Gastrocnemius medialis (tissue), 4 donors: ENCODE results near the gene OR2V2. TPM values are rescaled to one million over a fixed set of nuclear protein-coding genes. Genes with fewer than 3 reads are reported as not detected.
"Not testable (repeated sequence)": the region's sequence is repeated elsewhere in the genome, so short reads cannot be mapped to it uniquely, and the experiment has no call there.

Experiments used
- ATAC-seq, 2 donors: fragments of 150-250 bp; one replicate each; pipeline ENCODE4 v1.9.1; 2016
- DNase-seq, 2 donors: peaks; one replicate each; pipeline ENCODE4 v3.0.0-alpha.2; 2019
- H3K27ac ChIP-seq, 4 donors: fragments of 200-600 bp; sonication (generic); 1 replicate in 1 of 4; 2 replicates in 3 of 4; pipeline ENCODE4 v1.5.1; 2016 to 2018; ENCODE audit warnings: mild to moderate bottlenecking in 2 of 4, moderate library complexity in 1 of 4
- H3K27me3 ChIP-seq, 3 donors: fragments of 200-600 bp; sonication (generic) in 2 of 3; 1 replicate in 1 of 3; 2 replicates in 2 of 3; pipeline versions ENCODE4 v1.5.1 to v1.6.0; 2016 to 2019; ENCODE audit warnings: mild to moderate bottlenecking in 1 of 3, moderate library complexity in 1 of 3
- H3K36me3 ChIP-seq, 2 donors: fragments of 200-600 bp; sonication (generic) in 1 of 2; one replicate each; pipeline ENCODE4 v1.5.1; 2017 to 2018
- H3K4me1 ChIP-seq, 2 donors: fragments of 200-600 bp; sonication (generic) in 1 of 2; one replicate each; pipeline ENCODE4 v1.5.1; 2016 to 2017; ENCODE audit warnings: mild to moderate bottlenecking in 2 of 2
- H3K4me3 ChIP-seq, 4 donors: fragments of 200-600 bp; sonication (generic) in 3 of 4; 1 replicate in 1 of 4; 2 replicates in 3 of 4; pipeline ENCODE4 v1.5.1; 2016 to 2019; ENCODE audit warnings: mild to moderate bottlenecking in 2 of 4
- H3K9me3 ChIP-seq, 3 donors: fragments of 200-600 bp; sonication (generic) in 2 of 3; 1 replicate in 1 of 3; 2 replicates in 2 of 3; pipeline ENCODE4 v1.5.1; 2016 to 2019
- CTCF ChIP-seq, 5 experiments: fragments of 450-650 bp in 3 of 5; fragments of 200-600 bp in 2 of 5; sonication (generic) in 2 of 5; IDR thresholded peaks in 4 of 5; conservative IDR thresholded peaks in 1 of 5; 1 replicate in 4 of 5; 2 replicates in 1 of 5; pipeline ENCODE4 v1.5.1; 2016 to 2019; ENCODE audit warnings: antibody characterized with exemption in 5 of 5, mild to moderate bottlenecking in 3 of 5, moderate library complexity in 3 of 5
- POLR2A ChIP-seq, 2 donors: fragments of 450-650 bp; IDR thresholded peaks; one replicate each; pipeline ENCODE4 v1.6.1; 2017; ENCODE audit warnings: antibody characterized with exemption in 2 of 2, mild to moderate bottlenecking in 2 of 2, moderate library complexity in 2 of 2
- in situ Hi-C, 4 donors: fragments of 200-750 bp; cut with MboI; loops; one replicate each; pipeline versions ENCODE4 v1.15.0 to v1.8.0; 2017; ENCODE audit warnings: low sequenced_read_pairs in 4 of 4
- intact Hi-C: fragments of 100-400 bp; cut with DNase I; formaldehyde crosslinking; loops from one replicate; pipeline ENCODE4 v1.15.1; 2023; ENCODE audit warnings: low total_unique reads
- total RNA-seq, 4 donors: library from RNA; depleted of rRNA; stranded (reverse); fragments of >200 nt; gene quantifications; one replicate each; pipeline versions ENCODE4 v1.1.0 to v1.2.3, GENCODE V29; 2016

OR2V2 gene
- total RNA-seq, 4 donors from 2014 or later = not detected

- Histone ChIP-seq H3K27me3 (peaks cover 20 to 27% (median 21%) of the 10 kb centered on the region in 3 donors), H3K36me3 (no peaks in the 10 kb centered on the region), H3K9me3 (no peaks in the 10 kb centered on the region), H3K27ac (no peak overlapping the region), H3K4me1 (no peaks in the 10 kb centered on the region), H3K4me3 (no peak overlapping the region)
- no peak for ATAC-seq
- no peak for DNase-seq
- in situ Hi-C loops (no loop called here), intact Hi-C loops (no loop called here)
- TF ChIP-seq POLR2A (IDR thresholded peaks at IDR 0.05) (no peak), CTCF (IDR thresholded peaks at IDR 0.05 in 4 of 5, conservative IDR thresholded peaks at IDR 0.05 in 1 of 5) (no peak)
Observed at GRCh38 chr5:181100121-181100875, 47.1 kb upstream of the OR2V2 start.

- in situ Hi-C loops, H3K4me3 ChIP-seq, H3K4me1 ChIP-seq, ATAC-seq, H3K9me3 ChIP-seq, H3K27ac ChIP-seq, DNase-seq, intact Hi-C loops, H3K36me3 ChIP-seq: not testable (repeated sequence)
- peaks cover 22 to 34% (median 26%) of the 10 kb centered on the region in 3 donors for H3K27me3 ChIP-seq
Observed at GRCh38 chr5:181101030-181101641, 46.2 kb upstream of the OR2V2 start.

DNA sequence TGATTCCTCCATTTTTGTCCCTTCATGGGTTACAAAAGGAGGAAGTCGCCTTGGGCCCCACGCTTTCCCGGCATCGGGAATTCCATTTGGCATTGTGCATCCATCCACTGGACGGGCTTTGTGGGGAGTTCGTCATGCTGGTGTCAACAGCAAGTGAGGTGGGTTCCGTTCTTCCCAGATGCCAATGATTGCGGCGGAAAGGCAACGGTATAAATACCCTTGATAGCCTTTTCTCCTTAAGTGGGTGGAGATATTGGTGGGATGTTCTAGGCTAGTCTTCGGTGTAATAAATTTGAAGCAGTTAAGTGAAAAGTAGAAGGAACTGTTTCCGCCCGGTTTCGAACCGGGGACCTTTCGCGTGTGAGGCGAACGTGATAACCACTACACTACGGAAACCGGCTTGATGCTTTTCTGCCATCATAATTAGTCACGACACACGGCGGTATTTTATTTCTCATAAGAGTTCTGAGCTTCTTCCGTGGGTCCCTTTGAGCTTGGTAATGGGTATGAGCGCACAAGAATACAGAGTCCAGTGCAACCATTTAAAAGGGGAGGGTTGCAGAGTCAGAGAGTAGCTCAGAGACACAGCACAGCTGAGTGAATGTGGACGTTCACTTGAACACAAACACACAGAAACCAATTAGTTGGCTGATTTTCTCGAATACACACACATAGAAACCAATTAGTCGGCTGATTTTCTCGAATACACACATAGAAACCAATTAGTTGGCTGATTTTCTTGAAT, 45.3 kb upstream of the OR2V2 start:
- ATAC-seq, intact Hi-C loops, DNase-seq, in situ Hi-C loops, H3K4me3 ChIP-seq, H3K4me1 ChIP-seq, H3K27ac ChIP-seq, H3K9me3 ChIP-seq, H3K36me3 ChIP-seq: not testable (repeated sequence)
- peaks cover 32 to 38% (median 33%) of the 10 kb centered on the region in 3 donors for H3K27me3 ChIP-seq

- ATAC-seq, H3K4me1 ChIP-seq, in situ Hi-C loops, H3K27ac ChIP-seq, H3K4me3 ChIP-seq, H3K9me3 ChIP-seq, DNase-seq, intact Hi-C loops, H3K36me3 ChIP-seq: not testable (repeated sequence)
- peaks cover 30 to 45% (median 42%) of the 10 kb centered on the region in 3 donors for H3K27me3 ChIP-seq
Observed at GRCh38 chr5:181104259-181104568, 43.2 kb upstream of the OR2V2 start.

DNA sequence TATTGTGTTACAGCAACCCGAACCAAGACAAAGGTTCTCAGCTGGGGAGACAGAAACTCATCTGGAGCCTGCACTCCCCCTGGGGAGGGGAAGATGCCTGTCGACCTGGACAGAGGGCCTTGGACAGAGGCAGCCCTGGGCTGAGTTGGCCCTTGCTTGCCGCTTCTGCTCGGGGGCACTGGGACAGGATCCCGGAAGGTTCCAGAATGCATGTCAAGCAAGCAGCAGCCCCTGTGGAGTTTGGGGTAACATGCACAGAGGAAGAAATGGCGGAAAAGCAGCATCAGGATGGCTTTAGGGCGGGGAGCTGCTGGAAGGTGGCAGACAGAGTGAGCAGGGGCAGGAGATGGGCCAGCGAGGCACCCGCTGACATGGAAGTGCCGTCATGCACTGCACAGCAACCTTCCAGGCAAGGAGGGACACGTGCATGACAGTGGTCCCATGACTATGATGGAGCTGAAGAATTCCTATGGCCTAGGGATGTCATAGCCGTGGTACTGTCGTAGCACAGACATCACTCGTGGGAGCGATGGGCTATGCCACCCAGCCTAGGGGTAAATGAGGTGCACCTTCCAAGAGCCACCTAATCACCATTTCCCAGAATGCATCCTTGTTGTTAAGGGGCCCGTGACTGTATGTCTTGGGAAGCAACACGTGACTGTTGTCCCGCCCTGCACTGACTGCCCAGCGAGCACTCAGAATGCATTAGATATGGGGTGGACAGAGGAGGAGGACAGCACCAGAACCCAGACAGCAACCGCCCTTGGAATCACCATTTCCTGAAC, 42.6 kb upstream of the OR2V2 start:
- ATAC-seq, in situ Hi-C loops, H3K4me3 ChIP-seq, H3K27ac ChIP-seq, H3K36me3 ChIP-seq, H3K4me1 ChIP-seq, H3K9me3 ChIP-seq, DNase-seq, intact Hi-C loops: not testable (repeated sequence)
- peaks cover 29 to 39% (median 36%) of the 10 kb centered on the region in 3 donors for H3K27me3 ChIP-seq

DNA sequence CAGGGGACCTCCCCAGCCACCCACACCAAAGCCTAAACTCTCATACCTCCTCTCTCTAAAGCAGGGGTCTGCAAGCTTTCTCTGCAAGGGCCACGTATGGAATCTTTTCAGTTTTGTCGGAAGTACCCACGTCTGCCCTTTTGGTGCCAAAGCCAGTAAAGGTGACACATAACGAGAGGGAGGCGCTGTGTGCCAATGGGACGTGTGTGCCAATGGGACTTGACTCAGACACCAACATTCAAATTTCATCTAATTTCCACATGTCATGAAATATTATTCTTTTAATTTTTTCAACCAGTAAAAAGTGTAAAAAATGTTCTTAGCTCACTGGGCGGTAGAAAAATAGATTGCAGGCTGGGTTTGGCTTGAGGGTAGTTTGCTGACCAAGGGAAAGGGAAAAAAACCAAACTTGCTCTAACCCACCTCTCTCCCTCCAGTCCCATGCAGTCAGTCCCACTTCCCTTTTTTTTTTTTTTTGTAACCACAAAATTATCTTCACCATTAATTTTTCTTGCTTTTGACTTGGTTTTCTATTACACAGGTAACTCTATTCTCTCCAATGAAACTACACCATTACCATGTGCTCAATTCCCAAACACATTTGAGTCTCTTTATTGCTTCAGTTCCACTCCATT, 41.9 kb upstream of the OR2V2 start:
- Histone ChIP-seq H3K9me3 (no peaks in the 10 kb centered on the region), H3K27me3 (peaks cover 29 to 32% (median 32%) of the 10 kb centered on the region in 3 donors), H3K4me3 (no peak overlapping the region), H3K27ac (no peak overlapping the region), H3K36me3 (no peaks in the 10 kb centered on the region), H3K4me1 (no peaks in the 10 kb centered on the region)
- intact Hi-C loops = no loop called here
- no peak for TF ChIP-seq CTCF (IDR thresholded peaks at IDR 0.05 in 4 of 5, conservative IDR thresholded peaks at IDR 0.05 in 1 of 5)
- no peak for TF ChIP-seq POLR2A (IDR thresholded peaks at IDR 0.05)
- ATAC-seq (no peak), DNase-seq (no peak)
- in situ Hi-C loops = no loop called here
